ENCODE data around the gene MYOF.

GRCh38 chr10:93420091-93420490, 62.0 kb downstream of the MYOF start:
- TF ChIP-seq ZSCAN29 (IDR thresholded peaks at IDR 0.05): no peak
- TF ChIP-seq CTCF (IDR thresholded peaks at IDR 0.05 in 2 of 3, conservative IDR thresholded peaks at IDR 0.05 in 1 of 3; ENCODE audit: control insufficient read depth in 2 of 3, extremely low read depth in 1 of 3, insufficient read depth in 1 of 3, low read depth in 3 of 3, low read length in 3 of 3): no peak
- TF ChIP-seq CBFB (IDR thresholded peaks at IDR 0.05; ENCODE audit: low read depth): no peak
- no peak for TF ChIP-seq SRF (IDR thresholded peaks at IDR 0.05; ENCODE audit: low read depth in 2 of 2, low read length in 2 of 2)
- no peak for TF ChIP-seq E2F4 (IDR thresholded peaks at IDR 0.05; ENCODE audit: low read depth, low read length)
- no peak for TF ChIP-seq BHLHE40 (IDR thresholded peaks at IDR 0.05; ENCODE audit: borderline replicate concordance in 1 of 2, low read depth in 2 of 2, low read length in 1 of 2)
- TF ChIP-seq MXI1 (IDR thresholded peaks at IDR 0.05; ENCODE audit: low read depth, low read length): no peak
- no peak for TF ChIP-seq RAD21 (IDR thresholded peaks at IDR 0.05; ENCODE audit: insufficient read depth, low read depth, low read length)
- no peak for TF ChIP-seq SREBF2 (IDR thresholded peaks at IDR 0.05; ENCODE audit: low read length)
- TF ChIP-seq WRNIP1 (IDR thresholded peaks at IDR 0.05; ENCODE audit: borderline replicate concordance, low read depth, low read length): no peak
- TF ChIP-seq RAD51 (IDR thresholded peaks at IDR 0.05): no peak

Measured in GM12878 (cell line).